Measurements from ENCODE around the gene TRAF3. TPM values are rescaled to one million over a fixed set of nuclear protein-coding genes. Genes with fewer than 3 reads are reported as not detected.
A peak's percentile ranks its signal among the peaks of the same experiment; 100 is the strongest.

TRAF3 gene
- total RNA-seq, 2 donors from 2014 or later: 14.5 to 28.7 TPM

- H3K4me3 ChIP-seq: no peak overlapping the region
- no peak for DNase-seq (ENCODE audit: low spot score)
- H3K27ac ChIP-seq: no peak overlapping the region
- no peaks in the 10 kb centered on the region for H3K27me3 ChIP-seq (replicated peaks; ENCODE audit: insufficient read depth)
- H3K9me3 ChIP-seq: no peaks in the 10 kb centered on the region
- TF ChIP-seq, protein P1, sequence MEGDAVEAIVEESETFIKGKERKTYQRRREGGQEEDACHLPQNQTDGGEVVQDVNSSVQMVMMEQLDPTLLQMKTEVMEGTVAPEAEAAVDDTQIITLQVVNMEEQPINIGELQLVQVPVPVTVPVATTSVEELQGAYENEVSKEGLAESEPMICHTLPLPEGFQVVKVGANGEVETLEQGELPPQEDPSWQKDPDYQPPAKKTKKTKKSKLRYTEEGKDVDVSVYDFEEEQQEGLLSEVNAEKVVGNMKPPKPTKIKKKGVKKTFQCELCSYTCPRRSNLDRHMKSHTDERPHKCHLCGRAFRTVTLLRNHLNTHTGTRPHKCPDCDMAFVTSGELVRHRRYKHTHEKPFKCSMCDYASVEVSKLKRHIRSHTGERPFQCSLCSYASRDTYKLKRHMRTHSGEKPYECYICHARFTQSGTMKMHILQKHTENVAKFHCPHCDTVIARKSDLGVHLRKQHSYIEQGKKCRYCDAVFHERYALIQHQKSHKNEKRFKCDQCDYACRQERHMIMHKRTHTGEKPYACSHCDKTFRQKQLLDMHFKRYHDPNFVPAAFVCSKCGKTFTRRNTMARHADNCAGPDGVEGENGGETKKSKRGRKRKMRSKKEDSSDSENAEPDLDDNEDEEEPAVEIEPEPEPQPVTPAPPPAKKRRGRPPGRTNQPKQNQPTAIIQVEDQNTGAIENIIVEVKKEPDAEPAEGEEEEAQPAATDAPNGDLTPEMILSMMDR (IDR thresholded peaks at IDR 0.05): no peak
- H3K4me1 ChIP-seq (ENCODE audit: control insufficient read depth in 1 of 2, low read depth in 2 of 2): peaks cover 11 to 26% of the 10 kb centered on the region in 2 donors
- no peak for ATAC-seq (ENCODE audit: insufficient number of reproducible peaks, low FRiP score, low read depth)
- no peaks in the 10 kb centered on the region for H3K36me3 ChIP-seq
Measured at GRCh38 chr14:102854091-102854703, 76.9 kb downstream of the TRAF3 start.

- no peak for ATAC-seq (ENCODE audit: insufficient number of reproducible peaks, low FRiP score, low read depth)
- H3K27ac ChIP-seq: no peak overlapping the region
- TF ChIP-seq, protein P1 (IDR thresholded peaks at IDR 0.05): no peak
Measured at GRCh38 chr14:102856179-102856578, 78.9 kb downstream of the TRAF3 start.

DNA sequence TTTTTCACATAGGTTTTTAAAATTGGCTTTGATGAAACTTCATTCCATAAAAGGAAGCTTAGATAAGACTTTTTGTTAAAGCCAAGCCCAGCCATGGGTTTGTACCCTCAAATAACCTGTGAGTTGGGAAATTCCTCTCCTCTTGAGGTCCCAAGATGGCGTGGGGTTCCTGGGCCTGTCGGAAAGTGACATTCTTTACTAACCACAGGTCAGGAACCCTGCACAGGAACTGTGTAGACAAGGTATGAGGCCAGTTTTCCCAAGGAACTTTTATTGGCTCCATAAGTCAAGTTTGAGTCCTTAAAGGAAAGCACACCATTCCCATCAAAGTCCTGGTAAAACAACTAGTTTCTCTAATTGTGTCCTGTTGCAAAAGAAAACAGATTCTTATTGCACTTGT is 80.2 kb downstream of the TRAF3 start:
- no peaks in the 10 kb centered on the region for H3K27me3 ChIP-seq (replicated peaks; ENCODE audit: insufficient read depth)
- peaks cover 7% of the 10 kb centered on the region for H3K9me3 ChIP-seq
- peaks cover 5 to 14% of the 10 kb centered on the region in 2 donors for H3K4me1 ChIP-seq (ENCODE audit: control insufficient read depth in 1 of 2, low read depth in 2 of 2)
- H3K36me3 ChIP-seq: no peaks in the 10 kb centered on the region
- peak overlapping the region in 1 of 2 donors; percentile 1 for H3K27ac ChIP-seq
- no peak overlapping the region for H3K4me3 ChIP-seq
- ATAC-seq (ENCODE audit: insufficient number of reproducible peaks, low FRiP score, low read depth): no peak
- TF ChIP-seq, protein P1 (IDR thresholded peaks at IDR 0.05): no peak
- no peak for DNase-seq (ENCODE audit: low spot score)

More at GRCh38 chr14:102856179-102856578, 78.9 kb downstream of the TRAF3 start:
- peaks cover 5 to 14% of the 10 kb centered on the region in 2 donors for H3K4me1 ChIP-seq (ENCODE audit: control insufficient read depth in 1 of 2, low read depth in 2 of 2)
- no peaks in the 10 kb centered on the region for H3K9me3 ChIP-seq
- H3K27me3 ChIP-seq (replicated peaks; ENCODE audit: insufficient read depth): no peaks in the 10 kb centered on the region
- no peaks in the 10 kb centered on the region for H3K36me3 ChIP-seq
- DNase-seq (ENCODE audit: low spot score): no peak
- no peak overlapping the region for H3K4me3 ChIP-seq

GRCh38 chr14:102859911-102860310 is 82.7 kb downstream of the TRAF3 start:
- no peak overlapping the region for H3K27ac ChIP-seq
- H3K27me3 ChIP-seq (replicated peaks; ENCODE audit: insufficient read depth): no peaks in the 10 kb centered on the region
- peaks cover 9% of the 10 kb centered on the region for H3K9me3 ChIP-seq
- no peak overlapping the region for H3K4me3 ChIP-seq
- ATAC-seq (ENCODE audit: insufficient number of reproducible peaks, low FRiP score, low read depth): no peak
- TF ChIP-seq, protein P1 (IDR thresholded peaks at IDR 0.05): no peak
- DNase-seq (ENCODE audit: low spot score): no peak
- peaks cover 5 to 14% of the 10 kb centered on the region in 2 donors for H3K4me1 ChIP-seq (ENCODE audit: control insufficient read depth in 1 of 2, low read depth in 2 of 2)
- H3K36me3 ChIP-seq: no peaks in the 10 kb centered on the region

DNA sequence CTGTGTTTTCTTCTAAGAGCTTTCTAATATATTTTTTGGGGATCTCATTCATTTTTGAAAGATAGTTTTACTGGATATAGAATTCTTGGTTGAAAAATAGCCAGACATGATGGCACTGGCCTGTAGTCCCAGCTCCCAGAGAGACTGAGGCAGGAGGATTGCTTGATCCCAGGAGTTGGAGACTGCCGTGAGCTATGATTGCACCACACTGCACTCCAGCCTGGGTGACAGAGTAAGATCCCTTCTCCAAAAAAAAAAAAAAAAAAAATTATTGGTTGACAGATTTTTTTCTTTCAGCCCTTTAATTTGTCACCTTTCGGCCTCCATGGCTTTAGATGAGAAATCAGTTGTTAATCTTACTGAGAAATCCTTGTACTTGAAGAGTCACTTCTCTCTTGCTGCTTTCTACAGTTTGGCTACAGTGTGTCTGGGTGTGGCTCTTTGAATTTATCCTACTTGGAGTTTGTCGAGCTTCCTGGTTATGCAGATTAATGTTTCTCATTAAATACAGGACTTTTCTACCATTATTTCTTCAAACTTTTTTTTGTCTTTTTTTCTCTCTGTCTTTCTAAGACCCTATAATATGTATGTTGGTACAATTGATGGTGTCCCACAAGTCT is 85.0 kb downstream of the TRAF3 start:
- no peaks in the 10 kb centered on the region for H3K27me3 ChIP-seq (replicated peaks; ENCODE audit: insufficient read depth)
- TF ChIP-seq, protein P1 (IDR thresholded peaks at IDR 0.05): no peak
- no peak for ATAC-seq (ENCODE audit: insufficient number of reproducible peaks, low FRiP score, low read depth)
- H3K4me3 ChIP-seq: no peak overlapping the region
- no peaks in the 10 kb centered on the region for H3K36me3 ChIP-seq
- no peak for DNase-seq (ENCODE audit: low spot score)
- H3K4me1 ChIP-seq (ENCODE audit: control insufficient read depth in 1 of 2, low read depth in 2 of 2): peaks cover 9% of the 10 kb centered on the region in 2 donors
- H3K9me3 ChIP-seq: peaks cover 9% of the 10 kb centered on the region
- no peak overlapping the region for H3K27ac ChIP-seq
